Inflammatory macrophage treated with lipopolysaccharide for 4 hours (primary cell): Measurements from ENCODE around the gene P3H4.
"Not testable (repeated sequence)": the region's sequence is repeated elsewhere in the genome, so short reads cannot be mapped to it uniquely, and the experiment has no call there.

Experiments used
- DNase-seq: peaks from one replicate; pipeline ENCODE4 v3.0.0-alpha.2; 2020

Gene P3H4, protein sequence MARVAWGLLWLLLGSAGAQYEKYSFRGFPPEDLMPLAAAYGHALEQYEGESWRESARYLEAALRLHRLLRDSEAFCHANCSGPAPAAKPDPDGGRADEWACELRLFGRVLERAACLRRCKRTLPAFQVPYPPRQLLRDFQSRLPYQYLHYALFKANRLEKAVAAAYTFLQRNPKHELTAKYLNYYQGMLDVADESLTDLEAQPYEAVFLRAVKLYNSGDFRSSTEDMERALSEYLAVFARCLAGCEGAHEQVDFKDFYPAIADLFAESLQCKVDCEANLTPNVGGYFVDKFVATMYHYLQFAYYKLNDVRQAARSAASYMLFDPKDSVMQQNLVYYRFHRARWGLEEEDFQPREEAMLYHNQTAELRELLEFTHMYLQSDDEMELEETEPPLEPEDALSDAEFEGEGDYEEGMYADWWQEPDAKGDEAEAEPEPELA

DNA sequence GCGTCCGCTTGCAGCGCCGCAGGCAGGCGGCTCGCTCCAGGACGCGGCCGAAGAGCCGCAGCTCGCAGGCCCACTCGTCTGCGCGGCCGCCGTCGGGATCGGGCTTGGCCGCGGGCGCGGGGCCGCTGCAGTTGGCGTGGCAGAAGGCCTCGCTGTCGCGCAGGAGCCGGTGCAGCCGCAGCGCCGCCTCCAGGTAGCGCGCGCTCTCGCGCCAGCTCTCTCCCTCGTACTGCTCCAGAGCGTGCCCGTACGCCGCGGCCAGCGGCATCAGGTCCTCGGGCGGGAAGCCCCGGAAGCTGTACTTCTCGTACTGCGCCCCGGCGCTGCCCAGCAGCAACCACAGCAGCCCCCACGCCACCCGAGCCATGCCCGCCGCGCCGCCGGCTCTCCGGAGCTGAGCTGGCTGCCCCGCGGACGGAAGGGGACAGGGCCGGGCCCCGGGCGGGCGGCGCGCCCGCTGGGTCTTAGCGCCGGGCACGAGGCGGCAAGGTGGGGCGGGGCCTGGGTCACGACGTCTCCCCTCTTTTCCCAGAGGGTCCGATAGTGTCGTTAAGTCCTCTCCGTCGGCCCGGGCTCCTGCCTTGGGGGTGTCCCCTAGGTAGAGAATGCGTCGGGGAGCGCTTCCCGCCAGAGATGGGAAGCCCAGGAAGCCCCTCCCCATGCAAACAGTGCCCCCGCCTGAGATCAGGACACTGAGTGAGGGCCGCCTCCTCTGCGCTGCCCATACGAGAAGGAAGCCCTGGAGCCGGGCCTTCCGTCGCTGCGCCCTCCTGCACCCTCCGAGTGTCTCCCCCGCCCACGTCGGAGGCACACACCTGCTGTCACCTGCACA, at the start of gene P3H4:
Gene P3H4, minus strand, starts transcription at position 401 of the 832 bp plus-strand sequence. Its CDS starts 34 bp downstream, at position 367.
- DNase-seq: peak; percentile 62

DNA sequence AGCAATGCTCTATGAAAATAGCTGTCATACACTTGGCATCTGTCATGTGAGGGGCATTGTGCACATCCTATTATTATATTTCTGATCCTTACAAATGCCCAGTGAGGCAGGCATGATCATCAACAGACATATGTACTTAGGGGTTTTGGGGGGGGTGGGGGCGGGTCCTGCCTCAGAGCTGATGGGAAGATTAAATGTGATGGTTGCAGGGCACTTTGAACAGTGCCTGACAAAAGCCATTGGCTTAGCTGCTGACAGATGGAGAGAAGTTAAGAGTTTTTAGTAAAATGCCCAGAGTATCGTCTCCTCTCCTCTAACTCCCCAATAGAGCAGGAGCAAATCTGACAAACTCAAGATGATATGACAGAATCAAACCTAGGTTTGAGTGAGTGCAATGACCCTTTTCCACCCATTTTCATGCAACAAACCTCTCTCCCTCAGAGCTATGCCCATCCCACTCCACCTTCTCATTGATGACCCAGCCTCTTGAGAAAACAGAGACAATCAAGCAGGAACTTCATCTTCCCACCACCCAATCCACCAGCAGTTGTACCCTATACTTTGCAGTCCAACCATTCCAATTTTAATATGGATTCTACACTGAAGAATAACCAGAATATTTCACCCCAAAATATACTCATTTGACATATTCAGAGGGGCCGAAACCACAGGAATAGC, 48.6 kb upstream of the P3H4 start:
- no peak for DNase-seq

DNA sequence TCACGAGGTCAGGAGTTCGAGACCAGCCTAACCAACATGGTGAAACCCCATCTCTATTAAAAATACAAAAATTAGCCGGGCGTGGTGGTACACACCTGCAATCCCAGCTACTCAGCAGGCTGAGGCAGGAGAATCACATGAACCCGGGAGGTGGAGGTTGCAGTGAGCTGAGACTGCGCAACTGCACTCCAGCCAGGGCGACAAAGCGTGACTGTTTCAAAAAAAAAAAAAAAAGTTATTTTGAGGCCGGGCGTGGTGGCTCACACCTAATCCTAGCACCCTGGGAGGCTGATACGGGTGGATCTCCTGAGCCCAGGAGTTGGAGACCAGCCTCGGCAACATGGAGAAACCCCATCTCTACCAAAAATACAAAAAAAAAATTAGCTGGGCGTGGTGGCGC, 39.6 kb upstream of the P3H4 start:
- not testable (repeated sequence) for DNase-seq

DNA sequence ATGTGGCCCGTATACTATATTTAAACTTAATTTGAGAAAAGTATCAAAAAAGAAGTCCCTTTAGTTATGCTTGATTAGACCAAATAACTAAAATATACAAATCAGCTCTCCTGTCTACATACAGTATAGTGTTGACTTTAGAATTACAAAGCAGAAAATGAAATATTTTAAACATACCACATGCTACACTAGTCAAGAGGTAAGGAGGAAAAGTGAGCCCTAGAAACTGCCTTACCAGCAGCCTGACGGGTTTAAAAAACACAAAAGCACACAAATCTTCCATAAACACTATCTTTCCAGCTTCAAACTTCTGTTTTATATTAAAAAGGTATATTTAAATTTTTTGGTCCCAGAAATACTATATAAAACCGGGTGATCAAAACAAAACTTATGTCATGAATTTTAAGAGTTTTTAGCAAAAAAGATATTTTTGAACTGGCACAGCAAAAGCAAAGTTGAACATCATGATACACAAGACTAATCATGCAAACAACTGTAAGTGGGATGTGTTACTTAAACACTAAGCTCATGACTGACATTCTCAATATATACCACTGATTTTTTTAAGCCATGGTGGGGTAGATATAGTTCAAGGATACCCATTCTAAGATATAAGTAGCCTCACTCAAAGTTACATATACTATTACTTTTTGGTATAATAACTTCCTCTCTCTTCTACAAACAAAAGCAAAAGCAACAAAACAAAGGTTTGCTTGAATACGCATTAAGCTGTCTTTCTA, 37.7 kb upstream of the P3H4 start:
- no peak for DNase-seq

DNA sequence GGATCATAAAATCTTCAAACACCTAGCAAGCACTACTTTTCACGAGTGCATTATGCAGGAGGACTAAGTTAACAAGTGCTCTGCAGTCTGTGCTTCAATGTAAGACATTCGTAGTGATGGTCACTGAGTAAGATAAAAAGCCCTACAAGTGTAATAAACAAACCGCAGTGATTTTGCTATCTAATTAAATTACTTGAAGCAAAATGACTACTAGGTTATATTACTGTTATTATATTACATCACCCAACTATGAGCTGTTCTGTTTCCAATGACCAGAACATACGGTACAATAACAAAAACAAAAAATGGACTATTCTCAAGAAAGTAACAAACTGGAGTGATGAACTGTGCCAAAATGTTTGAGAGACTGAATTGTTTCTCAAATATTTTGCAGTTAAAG, 37.0 kb upstream of the P3H4 start:
- no peak for DNase-seq

DNA sequence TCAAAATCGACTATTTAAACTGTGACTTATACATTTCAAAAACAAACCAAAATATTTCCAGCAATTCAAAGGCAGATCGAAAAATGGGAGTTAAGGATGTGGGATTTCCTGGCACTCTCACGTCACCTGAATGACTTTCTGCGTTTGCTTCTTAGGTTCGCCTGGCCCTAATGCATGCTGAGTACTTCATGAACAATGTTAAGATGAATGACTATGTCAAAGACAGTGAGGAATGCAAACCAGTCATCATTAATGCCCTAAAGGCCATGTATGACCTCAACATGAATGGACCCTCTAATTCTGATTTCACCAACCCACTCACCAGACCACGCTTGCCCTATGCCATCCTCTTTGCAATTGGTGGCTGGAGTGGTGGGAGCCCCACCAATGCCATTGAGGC, 33.2 kb upstream of the P3H4 start:
- DNase-seq: no peak

DNA sequence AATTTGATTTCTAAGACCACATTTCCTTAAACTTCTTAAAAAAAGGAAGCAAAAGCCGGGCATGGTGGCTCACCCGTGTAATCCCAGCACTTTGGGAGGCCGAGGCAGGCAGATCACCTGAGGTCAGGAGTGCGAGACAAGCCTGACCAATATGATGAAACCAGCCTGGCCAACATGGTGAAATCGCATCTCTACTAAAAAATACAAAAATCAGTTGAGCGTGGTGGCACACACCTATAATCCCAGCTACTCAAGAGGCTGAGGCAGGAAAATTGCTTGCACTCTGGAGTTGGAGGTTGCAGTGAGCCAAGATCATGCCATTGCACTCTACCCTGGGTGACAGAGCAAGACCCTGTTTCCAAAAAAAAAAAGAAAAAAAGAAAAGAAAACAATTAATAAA, 29.0 kb upstream of the P3H4 start:
- DNase-seq: not testable (repeated sequence)

DNA sequence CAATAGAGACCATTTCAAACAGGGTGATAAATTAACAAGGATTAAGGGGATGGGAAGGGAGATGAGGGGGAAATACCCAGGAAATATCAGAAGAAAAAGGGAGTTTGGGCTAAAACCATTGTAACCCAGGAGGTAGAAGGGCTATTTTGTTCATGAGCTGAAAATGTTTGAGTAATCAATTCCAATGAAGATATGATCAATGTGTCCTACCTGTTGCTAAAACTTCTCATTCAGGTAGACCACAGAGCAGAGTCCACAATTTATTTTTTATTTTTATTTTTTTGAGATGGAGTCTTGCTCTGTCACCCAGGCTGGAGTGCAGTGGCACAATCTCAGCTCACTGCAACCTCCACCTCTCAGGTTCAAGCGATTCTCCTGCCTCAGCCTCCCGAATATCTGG, 27.7 kb upstream of the P3H4 start:
- DNase-seq: not testable (repeated sequence)

DNA sequence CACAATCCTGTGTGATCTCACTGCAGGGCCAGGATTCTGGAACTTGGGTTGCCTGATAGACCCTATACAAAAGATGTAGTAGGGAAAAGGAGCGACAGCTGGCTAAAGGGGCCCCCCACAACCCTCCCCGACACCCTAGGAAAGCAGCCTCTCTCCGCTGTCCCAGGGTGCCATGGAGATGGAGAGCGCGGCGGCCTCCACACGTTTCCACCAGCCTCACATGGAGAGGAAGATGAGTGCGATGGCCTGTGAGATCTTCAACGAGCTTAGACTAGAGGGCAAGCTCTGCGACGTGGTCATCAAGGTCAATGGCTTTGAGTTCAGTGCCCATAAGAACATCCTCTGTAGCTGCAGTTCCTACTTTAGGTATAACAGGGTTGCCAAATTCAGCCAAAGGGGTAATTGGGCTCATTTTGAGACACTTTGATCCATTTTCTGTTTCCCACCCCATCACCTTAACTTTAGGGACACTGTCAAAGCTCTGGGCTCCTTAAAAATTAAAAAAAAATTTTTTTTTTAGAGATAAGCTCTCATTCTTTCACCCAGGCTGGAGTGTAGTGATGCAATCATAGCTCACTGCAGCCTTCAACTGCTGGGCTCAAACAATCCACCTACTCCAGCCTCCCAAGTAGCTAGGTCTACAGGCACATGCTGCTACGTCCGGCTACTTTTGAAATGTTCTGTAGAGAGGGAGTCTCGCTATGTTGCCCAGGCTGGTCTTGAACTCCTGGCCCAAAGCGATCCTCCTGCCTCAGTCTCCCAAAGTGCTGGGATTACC, 26.2 kb upstream of the P3H4 start, which contains the start of gene KLHL10:
Gene KLHL10, plus strand, starts transcription at position 65 of the 778 bp plus-strand sequence. Its CDS starts 108 bp downstream, at position 173.
- no peak for DNase-seq

DNA sequence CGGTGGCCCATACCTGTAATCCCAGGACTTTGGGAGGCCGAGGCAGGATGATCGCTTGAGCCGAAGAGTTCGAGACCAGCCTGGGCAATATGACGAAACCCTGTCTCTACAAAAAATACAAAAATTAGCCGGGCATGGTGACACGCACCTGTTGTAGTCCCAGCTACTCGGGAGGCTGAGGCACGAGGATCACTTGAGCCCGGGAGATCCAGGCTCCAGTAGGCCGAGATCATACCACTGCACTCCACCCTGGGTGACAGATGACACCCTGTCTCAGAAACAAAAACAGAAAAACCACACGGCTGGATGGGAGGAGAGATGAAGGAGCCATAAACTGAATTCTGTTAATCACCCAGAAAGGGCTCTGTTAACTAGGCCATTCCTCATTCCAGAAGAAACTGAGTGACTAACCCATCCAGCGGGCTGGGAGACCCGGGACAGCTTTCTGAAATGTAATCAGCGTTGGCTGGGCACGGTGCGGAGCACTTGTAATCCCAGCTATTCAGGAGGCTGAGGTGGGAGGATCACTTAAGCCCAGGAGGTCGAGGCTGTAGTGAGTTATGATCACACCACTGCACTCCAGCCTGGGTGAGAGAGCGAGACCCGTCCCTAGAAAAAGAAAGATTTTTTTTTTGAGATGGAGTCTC, 24.9 kb upstream of the P3H4 start:
- DNase-seq: no peak

DNA sequence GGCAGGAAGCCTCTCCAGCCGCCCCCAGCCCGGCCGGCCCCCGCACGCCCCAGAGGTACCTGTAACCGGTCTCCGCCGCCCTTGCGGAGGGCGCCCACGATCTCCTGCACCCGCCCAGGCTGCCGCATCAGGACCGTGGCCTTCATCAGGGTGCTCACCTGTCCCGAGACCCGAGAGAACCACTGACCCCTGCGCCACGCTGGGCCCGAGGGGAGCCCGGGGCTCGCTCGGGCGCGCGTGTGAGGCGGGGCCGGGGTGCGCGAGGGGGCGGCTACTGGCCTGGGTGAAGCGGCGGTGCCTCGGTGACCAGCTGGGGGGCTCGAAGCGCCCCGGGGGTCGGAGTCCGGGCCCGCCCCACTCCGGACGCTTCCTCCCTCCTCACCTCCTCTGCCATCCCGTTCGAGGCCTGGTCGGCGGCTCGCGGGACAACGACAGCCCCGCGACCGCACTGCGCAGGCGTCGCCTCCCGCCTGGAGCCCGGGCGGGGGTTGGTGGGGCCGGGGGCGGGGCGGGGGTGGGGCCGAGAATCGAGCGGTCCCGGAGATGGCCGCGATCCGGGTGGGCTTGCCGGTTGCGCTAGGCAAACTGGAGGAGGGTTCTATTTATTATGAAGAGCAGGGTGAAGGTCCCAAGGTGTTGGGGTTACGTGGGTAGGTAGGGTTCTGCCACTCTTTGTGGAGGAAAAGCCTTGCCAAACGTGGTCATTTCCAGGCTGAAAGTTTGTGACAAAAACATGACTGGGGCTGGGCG, 24.2 kb upstream of the P3H4 start, which contains the start of gene NT5C3B:
Gene NT5C3B, minus strand, starts transcription at position 433 of the 750 bp plus-strand sequence. Its CDS starts 39 bp downstream, at position 394.
- DNase-seq: peak; percentile 28

DNA sequence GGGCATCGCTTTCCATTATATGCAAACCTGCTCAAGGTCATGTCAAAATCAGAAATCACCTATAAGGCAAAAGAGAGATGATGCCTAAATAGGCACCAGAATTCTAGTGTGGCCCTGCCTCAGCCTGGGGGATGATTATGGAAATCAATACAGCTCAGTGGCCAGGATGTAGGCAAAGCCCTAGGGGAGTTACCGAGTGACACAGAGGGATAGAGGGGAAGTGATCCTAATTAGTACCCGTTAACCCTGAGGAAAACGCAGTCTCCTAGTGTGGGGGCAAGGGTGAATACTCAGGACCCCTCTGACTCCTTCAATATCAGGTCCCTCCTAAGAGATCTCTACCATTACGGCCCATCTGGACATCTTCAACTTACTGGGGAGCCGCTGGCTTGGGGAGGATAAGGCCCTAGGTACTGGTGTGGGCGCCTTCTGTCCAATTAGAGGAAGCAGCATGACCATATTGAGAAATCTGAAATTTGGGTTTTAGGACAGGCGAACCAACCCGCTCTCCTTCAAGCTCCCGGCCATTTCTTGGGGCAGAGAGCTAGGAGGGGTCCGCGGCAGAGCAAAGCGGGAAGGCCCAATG, 23.6 kb upstream of the P3H4 start:
- DNase-seq: peak; percentile 38

DNA sequence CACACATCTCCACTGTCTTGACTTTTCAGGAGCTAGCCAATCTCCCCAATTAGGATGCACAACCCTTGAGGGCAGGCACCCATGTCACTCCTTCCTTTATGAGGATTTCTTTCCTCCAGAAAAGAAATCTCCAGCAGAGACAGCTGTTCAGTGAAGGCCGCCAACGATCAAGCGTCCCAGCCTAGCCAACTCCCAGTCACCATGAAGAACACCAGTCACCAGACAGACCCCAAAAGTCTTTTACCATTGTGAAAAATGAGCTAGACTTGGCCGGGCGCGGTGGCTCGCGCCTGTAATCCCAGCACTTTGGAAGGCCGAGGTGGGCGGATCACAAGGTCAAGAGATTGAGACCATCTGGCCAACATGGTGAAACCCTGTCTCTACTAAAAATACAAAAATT, 18.2 kb upstream of the P3H4 start:
- not testable (repeated sequence) for DNase-seq

DNA sequence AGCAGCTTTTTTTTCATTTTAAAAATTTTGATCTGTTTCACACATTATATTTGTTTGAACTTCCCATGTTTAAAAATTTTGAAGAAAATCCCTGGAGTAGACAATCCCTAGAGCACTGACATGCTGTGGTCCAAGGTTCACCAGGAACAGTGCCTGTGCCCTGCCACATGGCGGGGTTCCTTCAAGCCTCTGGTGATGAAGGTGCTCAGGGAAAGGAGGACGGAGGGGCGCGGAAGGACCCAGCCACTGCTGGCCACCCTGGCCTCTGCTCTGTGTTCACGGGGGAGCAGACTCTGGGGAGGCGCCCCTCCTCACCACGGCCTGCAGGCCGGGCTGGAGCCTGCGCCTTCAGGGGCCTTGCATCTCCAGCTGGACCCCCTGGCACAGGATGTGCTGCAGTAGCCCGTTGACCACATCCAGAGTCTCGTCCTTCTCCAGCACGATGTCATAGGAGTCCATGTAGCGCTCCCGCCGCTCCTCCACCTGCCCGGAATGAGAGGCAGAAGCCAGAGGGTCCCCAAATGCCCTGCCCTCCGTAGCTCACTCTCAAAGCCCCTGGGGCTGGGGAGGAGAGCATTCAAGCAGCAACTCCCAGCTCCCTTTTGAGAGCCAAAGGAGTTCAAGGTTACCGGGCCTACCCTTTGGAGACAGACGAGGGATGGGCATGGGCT, 13.6 kb upstream of the P3H4 start:
- no peak for DNase-seq

DNA sequence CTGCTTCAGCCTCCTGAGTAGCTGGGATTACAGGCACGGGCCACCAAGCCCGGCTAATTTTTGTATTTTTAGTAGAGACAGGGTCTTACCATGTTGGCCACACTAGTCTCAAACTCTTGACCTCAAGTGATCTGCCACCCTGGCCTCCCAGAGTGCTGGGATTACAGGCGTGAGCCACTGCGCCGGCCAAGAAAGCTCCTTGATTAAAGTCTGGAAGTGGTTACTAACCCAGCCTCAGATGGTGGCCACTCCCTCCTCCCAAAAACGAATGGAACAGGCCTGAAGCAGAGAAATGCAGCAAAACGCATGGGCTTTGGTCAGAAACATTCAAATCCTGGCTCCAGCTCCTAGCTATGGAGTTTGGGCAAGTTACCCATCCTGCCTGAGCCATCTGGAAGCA, 12.3 kb upstream of the P3H4 start:
- no peak for DNase-seq

DNA sequence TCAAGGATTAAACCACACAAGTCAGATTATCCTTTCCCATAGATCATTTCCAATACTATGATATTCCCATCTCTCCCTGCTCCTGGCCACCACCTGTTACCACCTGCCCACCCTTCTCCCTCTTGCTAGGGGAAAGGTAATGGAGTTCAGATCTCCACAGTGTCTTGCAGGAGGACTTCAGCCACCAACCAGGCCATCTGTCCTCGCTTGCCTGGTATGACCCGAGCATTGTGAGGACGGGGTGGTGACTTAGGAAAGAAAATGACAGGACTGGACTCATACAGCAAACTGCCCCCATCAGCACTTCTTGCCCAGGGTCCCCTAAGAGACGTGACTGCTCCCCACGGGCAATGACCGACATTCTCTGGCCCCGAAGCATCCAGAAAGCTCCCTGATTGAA, 11.8 kb upstream of the P3H4 start:
- no peak for DNase-seq

DNA sequence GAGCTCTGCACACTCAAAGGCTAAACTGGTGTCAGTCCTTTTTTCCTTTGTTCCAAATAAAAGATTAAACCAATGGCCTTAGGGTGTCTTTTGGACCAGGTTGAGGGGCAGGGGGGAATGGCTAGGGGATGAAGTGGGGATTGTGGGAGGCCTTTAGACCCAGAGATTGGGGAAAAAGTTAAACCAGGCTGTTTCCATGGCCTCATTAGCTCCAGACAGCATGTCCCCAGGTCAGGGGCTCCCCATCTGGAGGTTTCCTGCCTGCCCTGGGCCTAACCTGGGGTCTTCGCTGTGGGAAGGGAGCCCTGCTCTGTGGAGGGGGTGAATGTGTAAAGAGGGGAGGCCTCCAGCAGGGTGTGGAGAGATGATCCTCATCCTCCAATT, 11.4 kb upstream of the P3H4 start:
- no peak for DNase-seq

DNA sequence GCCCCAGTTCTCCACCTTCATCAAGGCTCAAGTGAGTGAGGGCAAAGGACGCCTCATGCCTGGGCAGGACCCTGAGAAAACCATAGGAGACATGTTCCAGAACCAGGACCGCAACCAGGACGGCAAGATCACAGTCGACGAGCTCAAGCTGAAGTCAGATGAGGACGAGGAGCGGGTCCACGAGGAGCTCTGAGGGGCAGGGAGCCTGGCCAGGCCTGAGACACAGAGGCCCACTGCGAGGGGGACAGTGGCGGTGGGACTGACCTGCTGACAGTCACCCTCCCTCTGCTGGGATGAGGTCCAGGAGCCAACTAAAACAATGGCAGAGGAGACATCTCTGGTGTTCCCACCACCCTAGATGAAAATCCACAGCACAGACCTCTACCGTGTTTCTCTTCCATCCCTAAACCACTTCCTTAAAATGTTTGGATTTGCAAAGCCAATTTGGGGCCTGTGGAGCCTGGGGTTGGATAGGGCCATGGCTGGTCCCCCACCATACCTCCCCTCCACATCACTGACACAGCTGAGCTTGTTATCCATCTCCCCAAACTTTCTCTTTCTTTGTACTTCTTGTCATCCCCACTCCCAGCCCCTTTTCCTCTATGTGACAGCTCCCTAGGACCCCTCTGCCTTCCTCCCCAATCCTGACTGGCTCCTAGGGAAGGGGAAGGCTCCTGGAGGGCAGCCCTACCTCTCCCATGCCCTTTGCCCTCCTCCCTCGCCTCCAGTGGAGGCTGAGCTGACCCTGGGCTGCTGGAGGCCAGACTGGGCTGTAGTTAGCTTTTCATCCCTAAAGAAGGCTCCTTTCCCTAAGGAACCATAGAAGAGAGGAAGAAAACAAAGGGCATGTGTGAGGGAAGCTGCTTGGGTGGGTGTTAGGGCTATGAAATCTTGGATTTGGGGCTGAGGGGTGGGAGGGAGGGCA, 10.7 kb upstream of the P3H4 start:
- DNase-seq: no peak
